HS-5 (cell line): ENCODE measurements around the gene UBE2G2.
"Not testable (repeated sequence)": the region's sequence is repeated elsewhere in the genome, so short reads cannot be mapped to it uniquely, and the experiment has no call there.

Experiments used
- DNase-seq: peaks from one replicate; pipeline ENCODE4 v3.0.0-alpha.2; 2012; ENCODE audit warnings: low read depth

Gene UBE2G2

DNA sequence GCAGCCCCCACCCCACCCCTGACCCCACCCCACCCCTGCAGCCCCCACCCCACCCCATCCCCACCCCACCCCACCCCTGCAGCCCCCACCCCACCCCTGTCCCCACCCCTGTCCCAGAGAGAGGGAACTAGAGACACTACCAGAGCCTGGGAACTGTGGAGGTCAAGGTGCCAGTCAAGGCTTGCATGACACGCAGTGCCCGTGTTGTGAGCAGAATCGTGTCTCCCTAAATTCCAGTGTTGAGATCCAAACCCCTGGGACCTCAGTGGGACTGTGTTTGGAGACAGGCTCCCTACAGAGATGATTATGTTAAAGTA, 34.7 kb upstream of the UBE2G2 start:
- no peak for DNase-seq

DNA sequence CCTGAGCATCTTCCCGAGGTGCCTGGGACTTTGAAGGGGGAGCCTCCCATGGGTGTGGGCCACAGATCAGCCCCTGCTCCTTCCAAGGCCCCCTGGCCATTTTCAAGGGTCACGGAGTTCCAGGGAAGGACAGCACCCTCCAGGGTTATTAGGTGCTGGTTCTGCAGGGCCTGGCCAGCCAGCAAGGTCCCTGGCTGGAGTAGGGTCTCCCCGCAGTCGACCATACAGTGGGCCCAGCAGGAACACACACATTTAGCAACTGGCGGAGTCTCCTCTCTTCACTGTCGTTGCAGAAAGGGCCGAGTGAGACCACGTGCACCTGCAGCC, 34.0 kb upstream of the UBE2G2 start:
- no peak for DNase-seq

- DNase-seq = no peak
Measured at GRCh38 chr21:44834951-44835646, 33.5 kb upstream of the UBE2G2 start.

DNA sequence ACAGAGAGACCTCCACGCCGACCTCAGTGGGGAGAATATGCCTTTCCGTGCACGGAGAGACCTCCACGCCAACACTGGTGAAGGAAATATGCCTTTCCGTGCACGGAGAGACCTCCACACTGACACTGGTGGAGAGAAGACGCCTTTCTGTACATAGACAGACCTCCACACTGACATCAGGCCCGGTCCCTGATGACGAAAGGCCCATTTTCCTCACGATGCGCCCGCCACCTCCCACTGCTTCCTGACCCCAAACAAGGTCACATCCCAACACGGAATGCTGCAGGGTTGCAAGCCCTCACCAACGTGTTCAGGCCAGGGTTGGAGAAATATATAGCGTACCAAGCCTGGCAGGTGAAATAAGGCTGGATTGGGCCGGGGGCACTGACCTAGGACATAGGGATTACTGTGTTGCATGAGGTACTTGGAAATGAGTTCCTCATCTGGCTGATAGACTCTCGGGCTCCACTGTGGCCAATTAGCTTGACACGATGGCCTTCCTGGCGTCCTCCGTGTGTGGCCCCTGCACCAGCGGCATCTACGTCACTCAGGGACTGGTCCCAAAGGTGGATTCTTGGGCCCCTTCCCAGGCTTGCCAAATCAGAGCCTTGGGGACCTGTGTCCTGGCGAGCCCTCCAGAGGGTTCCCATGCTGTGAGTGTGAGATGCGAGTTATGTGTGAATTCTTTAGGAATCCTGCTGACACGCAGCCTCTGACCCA, 32.8 kb upstream of the UBE2G2 start:
- DNase-seq = no peak

- DNase-seq = no peak
Measured at GRCh38 chr21:44833663-44834062, 32.0 kb upstream of the UBE2G2 start.

DNA sequence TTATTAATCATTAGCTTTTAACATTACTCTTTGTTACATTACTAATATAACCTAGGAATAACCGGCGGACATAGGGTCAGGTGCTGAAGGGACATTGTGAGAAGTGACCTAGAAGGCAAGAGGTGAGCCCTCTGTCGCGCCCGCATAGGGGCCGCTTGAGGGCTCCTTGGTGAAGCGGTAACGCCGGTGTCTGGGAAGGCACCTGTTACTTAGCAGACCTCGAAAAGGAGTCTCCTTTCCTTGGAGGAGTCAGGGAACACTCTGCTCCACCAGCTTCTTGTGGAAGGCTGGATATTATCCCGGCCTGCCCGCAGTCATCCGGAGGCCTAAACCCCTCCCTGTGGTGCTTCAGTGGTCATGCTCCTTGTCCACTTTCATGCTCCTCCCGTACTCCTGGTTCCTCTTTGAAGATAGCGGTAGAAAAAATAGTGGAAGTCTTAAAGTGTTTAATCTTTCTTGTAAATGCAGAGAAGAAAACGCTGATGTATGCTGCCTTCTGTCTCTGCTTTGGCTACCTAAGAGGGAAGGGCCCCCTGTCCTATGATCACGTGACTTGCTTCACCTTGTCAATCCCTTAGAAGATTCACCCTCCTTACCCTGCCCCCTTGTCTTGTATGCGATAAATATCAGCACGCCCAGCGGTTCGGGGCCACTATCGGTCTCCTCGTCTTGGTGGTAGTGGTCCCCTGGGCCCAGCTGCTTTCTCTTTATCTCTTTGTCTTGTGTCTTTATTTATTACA, 31.1 kb upstream of the UBE2G2 start:
- DNase-seq = not testable (repeated sequence)

DNA sequence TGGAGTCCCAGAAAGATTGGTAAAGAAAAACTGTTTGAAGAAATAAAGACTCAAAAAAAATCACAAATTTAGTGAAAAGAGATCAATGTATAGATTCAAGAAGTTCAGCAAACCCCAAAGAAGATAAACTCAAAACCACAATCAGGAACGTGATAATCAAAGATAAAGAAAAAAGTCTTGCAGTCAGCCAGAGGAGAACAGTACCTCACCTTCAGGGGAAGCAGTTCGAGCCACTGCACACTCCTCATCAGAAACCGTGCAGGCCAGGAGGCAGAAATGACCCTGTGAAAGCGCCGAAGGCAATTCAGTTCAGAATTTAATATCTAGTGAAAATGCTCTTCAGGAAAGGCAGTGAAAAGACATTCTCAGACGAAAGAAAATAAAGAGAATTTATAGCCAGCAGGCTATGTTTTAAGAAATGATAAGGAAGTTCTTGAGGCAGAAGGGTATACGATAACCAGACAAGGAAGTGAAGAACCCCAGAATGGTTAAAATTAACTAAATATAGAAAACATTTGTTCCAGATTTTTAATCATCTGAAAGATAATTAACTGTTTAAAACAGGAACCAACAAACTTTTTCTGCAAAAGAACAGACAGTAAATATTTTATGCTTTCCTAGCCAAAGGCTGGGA, 29.7 kb upstream of the UBE2G2 start:
- no peak for DNase-seq

GRCh38 chr21:44829507-44830092, 28.0 kb upstream of the UBE2G2 start:
- DNase-seq = no peak

DNA sequence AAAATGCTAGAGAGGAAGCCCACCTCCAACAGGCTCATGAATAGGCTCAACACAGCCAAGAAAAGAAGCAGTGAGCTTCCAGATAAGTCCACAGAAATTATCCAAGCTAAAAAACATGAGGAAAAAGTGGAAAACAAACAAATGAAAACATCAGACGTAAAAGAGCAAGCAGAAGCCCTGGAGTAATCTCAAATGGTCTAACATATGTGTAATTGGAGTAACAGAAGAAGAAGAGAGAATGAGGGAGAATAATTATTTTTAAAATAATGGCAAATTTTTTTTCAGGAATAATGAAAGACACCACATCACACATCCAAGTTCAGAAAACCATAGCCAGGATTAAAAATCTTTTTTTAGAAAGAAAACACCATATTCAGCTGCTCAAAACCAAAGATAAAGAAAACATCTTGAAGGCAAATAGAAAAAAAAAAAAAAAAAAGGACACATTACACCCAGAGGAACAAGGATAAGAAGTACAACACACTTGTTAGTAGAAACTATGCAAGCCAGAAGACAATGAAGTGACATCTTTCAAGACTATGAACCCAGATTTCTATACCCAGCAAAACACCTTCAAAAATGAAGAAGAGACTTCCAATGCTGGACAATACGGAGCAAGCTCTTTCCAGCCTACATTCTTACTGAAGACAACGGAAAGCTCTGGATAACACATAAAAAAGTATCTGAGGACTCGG, 26.9 kb upstream of the UBE2G2 start:
- no peak for DNase-seq

GRCh38 chr21:44823179-44823660, 21.6 kb upstream of the UBE2G2 start:
- no peak for DNase-seq

DNA sequence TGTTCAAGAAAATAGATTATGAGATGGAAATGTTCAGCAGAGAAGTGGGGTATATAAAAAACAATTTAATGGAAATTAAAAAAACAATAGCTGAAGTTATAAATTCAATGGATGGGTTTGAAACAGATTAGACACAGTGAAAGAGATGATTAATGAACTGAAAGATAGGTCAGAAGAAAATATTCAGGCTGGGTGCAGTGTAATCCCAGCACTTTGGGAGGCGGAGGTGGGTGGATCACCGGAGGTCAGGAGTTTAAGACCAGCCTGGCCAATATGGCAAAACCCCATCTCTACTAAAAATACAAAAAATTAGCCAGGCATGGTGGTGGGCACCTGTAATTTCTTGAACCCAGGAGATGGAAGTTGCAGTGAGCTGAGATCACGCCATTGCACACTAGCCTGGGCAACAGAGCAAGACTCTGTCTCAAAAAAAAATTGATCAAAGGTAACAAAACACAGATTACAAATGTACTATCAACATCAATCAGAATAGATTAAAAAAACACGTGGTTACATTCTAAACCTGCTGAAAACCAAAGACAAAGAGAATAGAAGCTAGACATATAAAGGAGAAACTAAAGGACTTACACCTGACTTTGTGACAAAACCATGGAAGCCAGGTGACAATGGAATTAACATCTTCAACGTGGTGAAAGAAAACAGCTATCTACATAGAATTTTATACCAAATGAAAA, 21.0 kb upstream of the UBE2G2 start:
- DNase-seq = no peak

DNA sequence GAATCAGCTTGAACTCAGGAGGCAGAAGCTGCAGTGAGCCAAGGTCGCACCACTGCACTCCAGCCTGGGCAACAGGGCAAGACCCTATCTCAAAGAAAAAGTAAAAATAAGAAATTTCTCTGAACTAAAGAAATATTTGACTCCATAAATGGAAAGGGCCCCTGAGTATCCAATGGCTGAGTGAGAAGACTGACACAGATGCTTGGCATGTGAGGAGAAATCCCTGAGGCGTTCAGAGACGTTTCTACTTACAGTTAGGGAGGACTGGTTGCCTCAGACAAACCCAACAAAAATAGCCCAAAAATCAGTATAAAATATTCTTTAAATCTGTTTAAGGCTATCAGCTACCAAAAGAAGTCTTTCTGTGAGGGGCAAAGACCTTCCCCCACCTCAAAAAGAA, 19.2 kb upstream of the UBE2G2 start:
- no peak for DNase-seq

- no peak for DNase-seq
Measured at GRCh38 chr21:44819283-44820243, 17.9 kb upstream of the UBE2G2 start.

- no peak for DNase-seq
Measured at GRCh38 chr21:44818640-44819011, 17.0 kb upstream of the UBE2G2 start.

DNA sequence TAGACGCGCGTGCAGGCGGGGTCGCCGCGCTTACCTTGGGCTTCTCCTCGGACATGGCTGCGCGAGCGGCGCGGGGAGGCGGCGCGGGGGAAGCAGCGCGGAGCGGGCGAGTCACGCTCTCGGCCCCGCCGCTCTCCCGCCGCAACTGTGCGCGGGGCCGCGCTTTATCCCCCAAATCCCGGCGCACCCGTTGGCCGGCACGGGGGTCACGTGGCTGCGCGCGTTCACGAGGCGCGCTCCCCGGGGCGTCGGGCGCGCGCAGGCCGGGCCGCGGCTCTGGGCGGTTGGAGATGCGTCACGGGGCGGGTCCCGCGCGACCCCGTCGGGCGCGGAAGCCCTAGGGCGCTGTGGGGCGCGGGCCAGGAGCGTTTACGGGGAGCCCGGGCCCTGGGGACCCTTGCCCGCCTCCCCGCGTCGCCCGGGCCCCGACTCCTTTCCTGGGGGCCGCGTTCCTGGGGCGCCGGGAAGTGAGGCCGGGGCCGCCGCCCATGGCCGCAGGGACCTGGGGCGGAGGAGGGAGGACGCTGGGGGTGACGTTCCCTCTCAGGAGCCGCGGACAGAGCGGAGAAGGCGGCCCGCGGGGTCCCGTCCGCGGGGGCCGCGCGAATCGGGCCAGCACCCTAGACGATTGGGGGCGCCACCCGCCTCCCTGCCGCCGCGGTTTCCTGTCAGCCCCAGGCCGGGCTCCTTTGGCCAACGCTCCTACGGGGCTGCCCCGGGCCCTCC, 16.5 kb upstream of the UBE2G2 start, which contains the start of gene SUMO3:
TSS of gene SUMO3 (minus strand) at position 149 of the 726 bp plus-strand sequence. CDS start at position 55, 94 bp downstream.
- DNase-seq = no peak

DNA sequence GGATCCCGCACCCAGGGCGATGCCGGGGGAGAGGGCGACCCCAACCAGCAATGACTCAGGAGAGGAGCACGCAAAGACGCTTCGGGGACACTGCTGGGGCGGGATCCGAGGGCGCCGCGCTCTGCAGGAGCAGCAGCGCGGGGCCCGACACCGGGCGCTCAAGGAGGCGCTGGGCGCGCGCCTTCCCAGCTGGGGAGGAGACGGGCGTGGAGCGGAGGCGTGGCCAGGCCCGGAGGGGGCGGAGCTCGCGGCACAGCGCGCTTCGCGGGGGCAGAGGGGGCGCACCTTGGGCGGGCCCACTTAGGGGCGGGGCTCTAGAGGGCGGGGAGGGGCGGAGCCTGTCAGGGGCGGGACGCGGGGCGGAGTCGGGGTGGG, 15.9 kb upstream of the UBE2G2 start:
- peak; percentile 31 for DNase-seq

- no peak for DNase-seq
Measured at GRCh38 chr21:44816761-44817505, 15.3 kb upstream of the UBE2G2 start.

GRCh38 chr21:44815852-44816628, 14.4 kb upstream of the UBE2G2 start:
- DNase-seq = no peak
